ENCODE data around the gene EXOC4.
A peak's percentile ranks its signal among the peaks of the same experiment; 100 is the strongest.

Gene EXOC4

DNA sequence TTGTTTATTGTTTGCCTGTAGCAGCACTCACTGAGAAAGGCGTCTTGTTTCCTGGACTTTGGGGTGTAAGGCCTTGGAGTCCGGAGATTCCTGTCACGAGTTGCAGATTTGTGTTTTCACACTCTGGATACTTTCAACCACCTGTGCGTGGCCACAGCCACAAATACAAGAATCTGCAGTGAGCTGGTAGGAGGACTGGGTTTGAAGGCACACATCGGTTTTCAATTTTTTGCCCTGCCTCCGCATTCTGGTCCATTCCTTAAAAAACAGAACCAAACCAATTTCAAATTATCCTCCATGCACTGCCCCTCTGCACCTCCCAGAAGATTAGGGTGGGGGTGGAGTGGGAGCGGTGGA is 619 bp downstream of the EXOC4 start:
- peak overlapping the region; percentile 88 for H3K9ac ChIP-seq (ENCODE audit: low read depth, low read length, poor library complexity, severe bottlenecking)
- peaks cover 46% of the 10 kb centered on the region for H3K4me1 ChIP-seq (ENCODE audit: insufficient read depth, low read length, poor library complexity, severe bottlenecking)
- H3K4me3 ChIP-seq (ENCODE audit: low read length, poor library complexity, severe bottlenecking), result peak overlapping the region; percentile 92
- H3K36me3 ChIP-seq (ENCODE audit: insufficient read depth, low read length), result no peaks in the 10 kb centered on the region
- TF ChIP-seq, protein P1, sequence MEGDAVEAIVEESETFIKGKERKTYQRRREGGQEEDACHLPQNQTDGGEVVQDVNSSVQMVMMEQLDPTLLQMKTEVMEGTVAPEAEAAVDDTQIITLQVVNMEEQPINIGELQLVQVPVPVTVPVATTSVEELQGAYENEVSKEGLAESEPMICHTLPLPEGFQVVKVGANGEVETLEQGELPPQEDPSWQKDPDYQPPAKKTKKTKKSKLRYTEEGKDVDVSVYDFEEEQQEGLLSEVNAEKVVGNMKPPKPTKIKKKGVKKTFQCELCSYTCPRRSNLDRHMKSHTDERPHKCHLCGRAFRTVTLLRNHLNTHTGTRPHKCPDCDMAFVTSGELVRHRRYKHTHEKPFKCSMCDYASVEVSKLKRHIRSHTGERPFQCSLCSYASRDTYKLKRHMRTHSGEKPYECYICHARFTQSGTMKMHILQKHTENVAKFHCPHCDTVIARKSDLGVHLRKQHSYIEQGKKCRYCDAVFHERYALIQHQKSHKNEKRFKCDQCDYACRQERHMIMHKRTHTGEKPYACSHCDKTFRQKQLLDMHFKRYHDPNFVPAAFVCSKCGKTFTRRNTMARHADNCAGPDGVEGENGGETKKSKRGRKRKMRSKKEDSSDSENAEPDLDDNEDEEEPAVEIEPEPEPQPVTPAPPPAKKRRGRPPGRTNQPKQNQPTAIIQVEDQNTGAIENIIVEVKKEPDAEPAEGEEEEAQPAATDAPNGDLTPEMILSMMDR (conservative IDR thresholded peaks at IDR 0.05; ENCODE audit: low read length), result no peak
- TF ChIP-seq EZH2phosphoT487 (IDR thresholded peaks at IDR 0.05; ENCODE audit: borderline replicate concordance), result no peak
- peaks cover 53% of the 10 kb centered on the region for H3K79me2 ChIP-seq (ENCODE audit: insufficient read depth, low read length)
- H3K4me2 ChIP-seq (ENCODE audit: low read depth, low read length, poor library complexity, severe bottlenecking), result peak overlapping the region; percentile 76
- H3K9me2 ChIP-seq (replicated peaks; ENCODE audit: low read depth, low read length), result no peaks in the 10 kb centered on the region
- H3K27me3 ChIP-seq (ENCODE audit: insufficient read depth, low read length, poor library complexity, severe bottlenecking), result no peaks in the 10 kb centered on the region
- H4K20me1 ChIP-seq (ENCODE audit: insufficient read depth, low read length, poor library complexity, severe bottlenecking), result no peaks in the 10 kb centered on the region
- peak overlapping the region; percentile 66; the same call in 1 of the 2 replicates for H2AFZ ChIP-seq (ENCODE audit: low read length)
- H3K9me3 ChIP-seq (ENCODE audit: insufficient read depth, low read depth, low read length), result no peaks in the 10 kb centered on the region
- H3F3A ChIP-seq (ENCODE audit: low read depth), result no peaks in the 10 kb centered on the region; the same call in 1 of the 2 replicates

DNA sequence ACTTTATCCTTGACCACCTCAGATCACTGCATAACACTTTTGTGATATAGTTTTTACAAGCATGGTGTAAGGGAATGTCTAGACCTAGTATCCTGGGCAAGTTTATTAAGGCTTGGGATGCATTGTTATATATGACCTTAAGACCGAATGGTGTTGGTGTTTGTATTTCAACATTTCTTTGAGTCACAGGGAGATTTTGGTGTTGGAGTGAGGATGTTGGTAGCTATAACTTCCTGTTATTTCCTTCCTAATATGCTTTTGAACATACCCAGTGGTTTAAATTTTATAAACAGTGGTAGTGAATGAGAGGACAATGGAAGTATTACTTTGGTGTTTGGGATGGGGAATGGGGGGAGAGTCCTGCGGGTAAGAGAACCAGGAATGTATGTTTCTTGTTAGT is 2.6 kb downstream of the EXOC4 start:
- Histone ChIP-seq H3K9ac (ENCODE audit: low read depth, low read length, poor library complexity, severe bottlenecking) (no peak overlapping the region), H3F3A (ENCODE audit: low read depth) (no peaks in the 10 kb centered on the region; the same call in 1 of the 2 replicates), H4K20me1 (ENCODE audit: insufficient read depth, low read length, poor library complexity, severe bottlenecking) (no peaks in the 10 kb centered on the region), H3K4me1 (ENCODE audit: insufficient read depth, low read length, poor library complexity, severe bottlenecking) (peaks cover 47% of the 10 kb centered on the region), H2AFZ (ENCODE audit: low read length) (no peak overlapping the region), H3K79me2 (ENCODE audit: insufficient read depth, low read length) (peaks cover 60% of the 10 kb centered on the region), H3K4me3 (ENCODE audit: low read length, poor library complexity, severe bottlenecking) (peak overlapping the region; percentile 92), H3K36me3 (ENCODE audit: insufficient read depth, low read length) (no peaks in the 10 kb centered on the region), H3K4me2 (ENCODE audit: low read depth, low read length, poor library complexity, severe bottlenecking) (peak overlapping the region; percentile 76), H3K9me2 (replicated peaks; ENCODE audit: low read depth, low read length) (no peaks in the 10 kb centered on the region), H3K27me3 (ENCODE audit: insufficient read depth, low read length, poor library complexity, severe bottlenecking) (no peaks in the 10 kb centered on the region), H3K9me3 (ENCODE audit: insufficient read depth, low read depth, low read length) (no peaks in the 10 kb centered on the region)
- no peak for TF ChIP-seq EZH2phosphoT487 (IDR thresholded peaks at IDR 0.05; ENCODE audit: borderline replicate concordance)
- TF ChIP-seq, protein P1 (conservative IDR thresholded peaks at IDR 0.05; ENCODE audit: low read length), result no peak

DNA sequence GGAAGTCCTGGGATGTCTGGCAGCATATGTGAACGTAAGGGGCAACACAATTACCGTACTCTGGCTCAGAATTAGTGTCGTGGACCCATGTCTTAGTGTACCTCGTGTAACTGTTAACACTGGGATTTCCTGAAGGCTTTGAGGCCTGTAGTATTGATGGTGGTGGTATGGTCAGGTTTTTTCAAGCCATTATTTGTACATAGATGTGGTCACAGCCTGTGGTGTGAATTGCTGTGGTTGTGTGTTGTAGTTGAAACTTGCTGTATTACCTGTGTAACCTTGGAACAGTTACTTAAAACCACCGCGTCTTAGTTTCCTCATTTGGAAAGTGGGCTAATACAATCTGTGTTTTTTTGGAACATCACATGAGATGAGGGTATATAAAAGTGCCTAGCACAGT is 5.3 kb downstream of the EXOC4 start:
- Histone ChIP-seq H3K36me3 (ENCODE audit: insufficient read depth, low read length) (no peaks in the 10 kb centered on the region), H3K4me3 (ENCODE audit: low read length, poor library complexity, severe bottlenecking) (no peak overlapping the region), H4K20me1 (ENCODE audit: insufficient read depth, low read length, poor library complexity, severe bottlenecking) (no peaks in the 10 kb centered on the region), H3K9me3 (ENCODE audit: insufficient read depth, low read depth, low read length) (0 out of 2 replicates have a peak, but pooled peaks cover 5% of the 10 kb centered on the region), H3K79me2 (ENCODE audit: insufficient read depth, low read length) (peaks cover 70% of the 10 kb centered on the region), H3F3A (ENCODE audit: low read depth) (no peaks in the 10 kb centered on the region; the same call in 1 of the 2 replicates), H2AFZ (ENCODE audit: low read length) (no peak overlapping the region), H3K9ac (ENCODE audit: low read depth, low read length, poor library complexity, severe bottlenecking) (no peak overlapping the region), H3K4me1 (ENCODE audit: insufficient read depth, low read length, poor library complexity, severe bottlenecking) (peaks cover 47% of the 10 kb centered on the region), H3K4me2 (ENCODE audit: low read depth, low read length, poor library complexity, severe bottlenecking) (peak overlapping the region; percentile 76), H3K27me3 (ENCODE audit: insufficient read depth, low read length, poor library complexity, severe bottlenecking) (no peaks in the 10 kb centered on the region), H3K9me2 (replicated peaks; ENCODE audit: low read depth, low read length) (no peaks in the 10 kb centered on the region)
- TF ChIP-seq, protein P1 (conservative IDR thresholded peaks at IDR 0.05; ENCODE audit: low read length), result no peak
- TF ChIP-seq EZH2phosphoT487 (IDR thresholded peaks at IDR 0.05; ENCODE audit: borderline replicate concordance), result no peak
